Motor neuron (in vitro differentiated cells): ENCODE results near the gene IGSF3. TPM values are rescaled to one million over a fixed set of nuclear protein-coding genes. Genes with fewer than 3 reads are reported as not detected.

Experiments
- ATAC-seq, 8 experiments: fragments of 200-7000 bp; cut with Tn5 transposase; replicated peaks in 6 of 8; 2 replicates each; pipeline ENCODE4 v1.8.0; 2021; ENCODE audit warnings: mild to moderate bottlenecking in 8 of 8, moderate library complexity in 8 of 8
- H3K27ac ChIP-seq, 2 donors: fragments of 250-450 bp; sonication (Bioruptor Pico); 2 replicates each; pipeline ENCODE4 v1.9.0; 2021; ENCODE audit warnings: antibody characterized with exemption in 2 of 2, mild to moderate bottlenecking in 2 of 2, moderate library complexity in 1 of 2
- H3K4me1 ChIP-seq, 2 donors: fragments of 250-450 bp; sonication (Bioruptor Pico); replicated peaks in 1 of 2; 2 replicates each; pipeline ENCODE4 v1.6.1; 2021; ENCODE audit warnings: antibody characterized with exemption in 2 of 2, mild to moderate bottlenecking in 2 of 2, moderate library complexity in 1 of 2
- H3K4me3 ChIP-seq, 5 donors: fragments of 250-450 bp; sonication (Bioruptor Pico); 2 replicates each; pipeline ENCODE4 v1.9.0; 2021; ENCODE audit warnings: antibody characterized with exemption in 5 of 5, mild to moderate bottlenecking in 5 of 5, moderate library complexity in 4 of 5
- WGBS, 10 experiments: fragments of 450-650 bp; shearing (Covaris generic); methylation state at CpG; one replicate each; pipeline ENCODE4 v1.0.0; 2022; 5-methylcytosine and 5-hydroxymethylcytosine counted together
- in situ Hi-C, 9 experiments: fragments of 400-800 bp; cut with MboI; loops; one replicate each; pipeline ENCODE4 v1.15.0; 2021; ENCODE audit warnings: low sequenced_read_pairs in 9 of 9, low pct_unique_long_range_greater_than_20kb in 2 of 9; ENCODE audit not compliant: unreplicated experiment in 9 of 9
- total RNA-seq, 8 experiments: library from RNA; unstranded; fragments of 300-600 nt; gene quantifications; 2 replicates each; pipeline versions ENCODE4 v1.2.3 to v1.2.4, GENCODE V29; 2022

Gene IGSF3
- total RNA-seq, result 10 to 100 TPM in 6 of 8 experiments, 1 to 10 TPM in 2; 4.3 to 57.7 (median 32.6) TPM

GRCh38 chr1:116667575-116668105 lies at the start of gene IGSF3:
TSS of gene IGSF3 (minus strand) at chr1:116667733. CDS start at chr1:116666326, 1,407 bp downstream.
- peak within 1 kb of the TSS; percentile 53 to 67 (median 58) for H3K4me3 ChIP-seq
- WGBS, 10 experiments, result 17 to 30% methylated on average over 3 to 4 of the region's 58 CpGs; no CpG with 5 or more reads in 8 of the 10 experiments
- peaks cover 29 to 38% of the 10 kb centered on the region in 2 donors for H3K4me1 ChIP-seq
- peak within 1 kb of the TSS; percentile 26 for H3K27ac ChIP-seq
- in situ Hi-C loops, result no loop called here
- peak; percentile 88 to 93 (median 90) for ATAC-seq

GRCh38 chr1:116717318-116717717 lies 49.8 kb upstream of the IGSF3 start:
- ATAC-seq, result no peak
- Histone ChIP-seq H3K4me1 (no peaks in the 10 kb centered on the region), H3K4me3 (no peak overlapping the region), H3K27ac (no peak overlapping the region)
- 0 to 100% (median 70%) methylated on average over 1 to 3 of the region's 3 CpGs for WGBS, 10 experiments
- in situ Hi-C loops, result loop anchor here in 1 of 9 experiments (25.0 kb wide), 1 partner anchor 130 kb away; no protein-coding TSS in a partner anchor

GRCh38 chr1:116716391-116716790 lies 48.9 kb upstream of the IGSF3 start:
- H3K4me3 ChIP-seq, result no peak overlapping the region
- H3K27ac ChIP-seq, result no peak overlapping the region
- in situ Hi-C loops, result loop anchor here in 1 of 9 experiments (25.0 kb wide), 1 partner anchor 129 kb away; no protein-coding TSS in a partner anchor
- H3K4me1 ChIP-seq, result peaks cover 2 to 4% of the 10 kb centered on the region in 2 donors
- WGBS, 10 experiments, result 13 to 84% (median 70%) methylated on average over 3 of the region's 3 CpGs
- no peak for ATAC-seq

GRCh38 chr1:116713474-116713873 lies 45.9 kb upstream of the IGSF3 start:
- Histone ChIP-seq H3K4me3 (no peak overlapping the region), H3K27ac (no peak overlapping the region), H3K4me1 (peaks cover 14 to 16% of the 10 kb centered on the region in 2 donors)
- WGBS, 10 experiments, result 53 to 100% (median 84%) methylated on average over 1 to 3 of the region's 3 CpGs; no CpG with 5 or more reads in 4 of the 10 experiments
- ATAC-seq, result no peak
- in situ Hi-C loops, result loop anchor here in 1 of 9 experiments (25.0 kb wide), 1 partner anchor 126 kb away; no protein-coding TSS in a partner anchor

- ATAC-seq, result no peak
- in situ Hi-C loops, result loop anchor here in 1 of 9 experiments (25.0 kb wide), 1 partner anchor 125 kb away; no protein-coding TSS in a partner anchor
- 20 to 83% (median 54%) methylated on average over 2 to 6 of the region's 6 CpGs; no CpG with 5 or more reads in 1 of the 10 experiments for WGBS, 10 experiments
- Histone ChIP-seq H3K4me1 (peaks cover 14 to 16% of the 10 kb centered on the region in 2 donors), H3K27ac (no peak overlapping the region), H3K4me3 (no peak overlapping the region)
Observed at GRCh38 chr1:116712510-116712909, 45.0 kb upstream of the IGSF3 start.

DNA sequence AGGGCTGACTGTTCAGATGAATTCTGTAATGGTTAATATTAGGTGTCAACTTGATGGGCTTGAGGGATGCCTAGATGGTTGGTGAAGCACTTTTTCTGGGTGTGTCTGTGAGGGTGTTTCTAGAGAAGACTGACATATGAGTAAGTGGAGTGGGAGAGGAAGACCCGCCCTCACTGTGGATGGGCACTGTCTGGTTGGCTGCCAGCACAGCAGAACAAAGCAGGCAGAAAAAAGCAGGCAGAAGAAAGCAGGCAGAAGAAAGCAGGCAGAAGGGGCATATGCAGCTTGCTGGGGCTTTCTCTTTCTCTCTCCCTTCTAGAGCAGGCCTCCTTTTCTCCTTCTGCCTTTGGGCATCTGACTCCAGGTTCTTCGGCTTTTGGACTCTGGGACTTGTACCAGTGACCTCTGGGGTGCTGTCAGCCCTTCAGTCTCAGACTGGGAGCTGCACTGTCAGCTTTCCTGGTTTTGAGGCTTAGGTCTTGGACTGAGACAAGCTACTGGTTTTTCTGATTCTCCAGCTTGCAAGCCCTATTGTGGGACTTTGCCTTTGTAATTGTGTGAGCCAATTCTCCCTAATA lies 43.8 kb upstream of the IGSF3 start:
- in situ Hi-C loops, result loop anchor here in 1 of 9 experiments (25.0 kb wide), 1 partner anchor 124 kb away; no protein-coding TSS in a partner anchor
- H3K4me3 ChIP-seq, result no peak overlapping the region
- ATAC-seq, result peak; percentile 42 to 89 (median 76)
- H3K27ac ChIP-seq, result no peak overlapping the region
- H3K4me1 ChIP-seq, result peaks cover 14 to 16% of the 10 kb centered on the region in 2 donors
- 60 to 80% (median 80%) methylated on average over 1 to 2 of the region's 2 CpGs; no CpG with 5 or more reads in 7 of the 10 experiments for WGBS, 10 experiments

DNA sequence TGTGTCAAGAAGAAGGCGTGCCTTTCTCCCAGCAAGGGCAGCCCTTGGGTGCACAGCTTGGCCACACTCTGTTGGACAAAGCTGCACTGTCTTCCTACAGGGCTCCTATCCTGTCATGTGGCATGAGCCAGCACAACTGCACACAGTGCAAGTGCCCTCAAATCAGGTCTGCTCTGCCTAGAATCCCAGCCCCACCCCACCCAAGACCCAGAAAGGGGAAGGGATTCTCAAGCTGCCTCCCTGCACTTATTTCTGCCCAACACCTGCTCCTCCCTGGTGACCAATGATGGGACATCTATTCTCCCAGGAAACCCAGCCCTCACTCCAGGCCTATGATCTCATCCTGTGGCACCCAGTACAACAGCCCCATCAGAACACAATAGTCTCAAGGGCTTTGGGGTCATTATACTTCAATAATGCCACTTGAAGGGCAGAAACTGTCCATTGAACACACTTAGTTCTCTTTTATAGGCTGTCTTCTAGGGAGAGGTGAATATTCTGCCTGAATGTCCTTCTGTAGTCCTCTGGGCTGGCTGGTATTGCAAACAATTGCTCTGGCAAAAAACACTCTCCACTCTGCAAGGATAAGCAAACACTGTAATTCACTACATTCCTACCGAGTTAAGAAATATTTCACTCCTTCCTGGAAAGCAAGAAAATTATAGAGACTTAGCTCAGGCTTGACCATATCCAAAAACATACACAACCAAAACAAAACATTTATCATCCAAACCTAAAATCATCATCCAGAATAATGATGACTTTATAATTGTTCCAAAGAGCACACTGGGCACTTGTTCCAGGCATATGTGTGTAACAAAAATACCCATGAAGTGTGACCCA lies 43.1 kb upstream of the IGSF3 start:
- Histone ChIP-seq H3K4me3 (no peak overlapping the region), H3K27ac (no peak overlapping the region), H3K4me1 (peaks cover 14 to 16% of the 10 kb centered on the region in 2 donors)
- in situ Hi-C loops, result loop anchor here in 1 of 9 experiments (25.0 kb wide), 1 partner anchor 123 kb away; no protein-coding TSS in a partner anchor
- 0 to 100% (median 90%) methylated on average over 1 to 2 of the region's 2 CpGs; no CpG with 5 or more reads in 5 of the 10 experiments for WGBS, 10 experiments
- peak in 5 of 8 experiments; percentile 86 to 91 (median 89) for ATAC-seq

GRCh38 chr1:116709666-116710167 lies 42.2 kb upstream of the IGSF3 start:
- peaks cover 14 to 16% of the 10 kb centered on the region in 2 donors for H3K4me1 ChIP-seq
- no peak for ATAC-seq
- 82 to 100% (median 91%) methylated on average over 1 to 6 of the region's 7 CpGs for WGBS, 10 experiments
- no peak overlapping the region for H3K4me3 ChIP-seq
- in situ Hi-C loops, result loop anchor here in 1 of 9 experiments (25.0 kb wide), 1 partner anchor 122 kb away; no protein-coding TSS in a partner anchor
- no peak overlapping the region for H3K27ac ChIP-seq

- in situ Hi-C loops, result loop anchor here in 1 of 9 experiments (25.0 kb wide), 1 partner anchor 121 kb away; no protein-coding TSS in a partner anchor
- Histone ChIP-seq H3K4me1 (peaks cover 14 to 16% of the 10 kb centered on the region in 2 donors), H3K4me3 (no peak overlapping the region), H3K27ac (no peak overlapping the region)
- 46 to 85% (median 76%) methylated on average over 2 to 6 of the region's 6 CpGs; no CpG with 5 or more reads in 4 of the 10 experiments for WGBS, 10 experiments
- ATAC-seq, result peak in 1 of 8 experiments; percentile 53
Observed at GRCh38 chr1:116708255-116708900, 40.8 kb upstream of the IGSF3 start.

DNA sequence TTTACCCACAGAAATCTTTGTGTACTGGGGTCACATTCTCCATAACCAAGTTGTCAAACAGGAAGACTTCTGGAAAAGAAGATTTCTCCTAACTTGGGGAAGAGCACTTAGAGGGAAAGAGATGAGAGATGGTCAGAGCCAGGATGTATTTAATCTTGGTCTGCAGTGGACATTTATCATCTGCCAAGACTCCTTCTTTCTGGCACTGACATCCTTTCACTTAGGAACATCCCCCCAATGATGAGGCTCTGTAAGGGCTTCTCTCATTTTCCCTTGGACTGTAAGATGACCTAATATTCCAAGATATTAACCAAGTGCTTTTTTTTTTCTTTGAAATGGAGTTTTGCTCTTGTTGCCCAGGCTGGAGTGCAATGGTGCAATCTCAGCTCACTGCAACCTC lies 39.3 kb upstream of the IGSF3 start:
- Histone ChIP-seq H3K4me1 (peaks cover 14 to 16% of the 10 kb centered on the region in 2 donors), H3K4me3 (no peak overlapping the region), H3K27ac (no peak overlapping the region)
- ATAC-seq, result no peak
- in situ Hi-C loops, result loop anchor here in 1 of 9 experiments (25.0 kb wide), 1 partner anchor 120 kb away; no protein-coding TSS in a partner anchor

DNA sequence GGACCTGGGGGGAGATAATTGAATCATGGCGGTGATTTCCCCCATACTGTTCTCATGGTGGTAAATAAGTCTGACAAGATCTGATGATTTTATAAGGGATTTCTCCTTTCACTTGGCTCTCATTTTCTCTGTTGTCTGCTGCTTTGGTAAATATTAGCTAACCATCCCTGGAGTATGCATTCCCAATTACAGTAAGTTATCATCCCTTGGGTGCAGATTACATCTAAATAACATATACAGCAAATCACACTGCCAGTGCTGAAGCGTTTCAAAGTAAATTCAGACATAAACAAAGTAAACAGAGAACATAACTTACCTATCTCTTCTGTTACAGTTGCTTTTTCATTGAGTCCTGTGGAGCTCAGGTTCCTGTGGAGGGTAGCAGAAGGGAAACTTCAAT lies 38.6 kb upstream of the IGSF3 start:
- ATAC-seq, result no peak
- WGBS, 10 experiments, result 0 to 100% (median 75%) methylated on average over 1 to 2 of the region's 2 CpGs; no CpG with 5 or more reads in 2 of the 10 experiments
- in situ Hi-C loops, result loop anchor here in 1 of 9 experiments (25.0 kb wide), 1 partner anchor 119 kb away; no protein-coding TSS in a partner anchor
- Histone ChIP-seq H3K4me3 (no peak overlapping the region), H3K4me1 (peaks cover 8 to 11% of the 10 kb centered on the region in 2 donors), H3K27ac (no peak overlapping the region)

GRCh38 chr1:116704278-116704677 lies 36.7 kb upstream of the IGSF3 start:
- H3K4me3 ChIP-seq, result no peak overlapping the region
- in situ Hi-C loops, result loop anchor here in 1 of 9 experiments (25.0 kb wide), 1 partner anchor 117 kb away; no protein-coding TSS in a partner anchor
- ATAC-seq, result no peak
- 19 to 93% (median 85%) methylated on average over 2 to 3 of the region's 3 CpGs; no CpG with 5 or more reads in 1 of the 10 experiments for WGBS, 10 experiments
- H3K27ac ChIP-seq, result no peak overlapping the region
- H3K4me1 ChIP-seq, result no peaks in the 10 kb centered on the region
